ENCODE measurements around the gene TMUB1.

The TMUB1 gene

DNA sequence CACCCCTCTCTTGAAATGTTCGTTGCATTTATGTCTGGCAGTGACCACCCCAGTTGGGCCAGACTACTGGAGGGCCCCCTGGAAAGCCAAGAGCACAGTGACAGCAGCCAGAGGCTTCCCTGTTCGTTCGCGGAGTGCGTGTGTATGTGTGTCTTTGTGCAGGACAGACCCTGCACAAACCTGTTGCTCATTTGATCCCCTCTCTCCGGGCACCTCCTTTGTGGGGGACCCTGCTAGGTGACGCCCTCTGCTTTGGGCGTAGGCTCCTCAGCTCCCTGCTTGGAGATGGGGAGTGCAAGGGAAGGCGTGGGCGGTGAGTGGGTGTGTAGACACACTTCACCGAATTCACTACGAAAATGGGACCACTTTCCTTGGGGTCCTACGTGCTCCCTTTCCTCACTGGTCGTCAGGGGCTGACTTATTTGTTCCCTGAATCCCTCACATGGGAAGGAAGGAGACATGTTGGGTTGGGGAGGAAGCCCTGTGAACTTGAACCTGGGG is 41.7 kb upstream of the TMUB1 start:
- no peak for DNase-seq (ENCODE audit: low read depth in 2 of 2)
- TF ChIP-seq, protein P1, sequence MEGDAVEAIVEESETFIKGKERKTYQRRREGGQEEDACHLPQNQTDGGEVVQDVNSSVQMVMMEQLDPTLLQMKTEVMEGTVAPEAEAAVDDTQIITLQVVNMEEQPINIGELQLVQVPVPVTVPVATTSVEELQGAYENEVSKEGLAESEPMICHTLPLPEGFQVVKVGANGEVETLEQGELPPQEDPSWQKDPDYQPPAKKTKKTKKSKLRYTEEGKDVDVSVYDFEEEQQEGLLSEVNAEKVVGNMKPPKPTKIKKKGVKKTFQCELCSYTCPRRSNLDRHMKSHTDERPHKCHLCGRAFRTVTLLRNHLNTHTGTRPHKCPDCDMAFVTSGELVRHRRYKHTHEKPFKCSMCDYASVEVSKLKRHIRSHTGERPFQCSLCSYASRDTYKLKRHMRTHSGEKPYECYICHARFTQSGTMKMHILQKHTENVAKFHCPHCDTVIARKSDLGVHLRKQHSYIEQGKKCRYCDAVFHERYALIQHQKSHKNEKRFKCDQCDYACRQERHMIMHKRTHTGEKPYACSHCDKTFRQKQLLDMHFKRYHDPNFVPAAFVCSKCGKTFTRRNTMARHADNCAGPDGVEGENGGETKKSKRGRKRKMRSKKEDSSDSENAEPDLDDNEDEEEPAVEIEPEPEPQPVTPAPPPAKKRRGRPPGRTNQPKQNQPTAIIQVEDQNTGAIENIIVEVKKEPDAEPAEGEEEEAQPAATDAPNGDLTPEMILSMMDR (IDR thresholded peaks at IDR 0.05; ENCODE audit: low read depth, low read length), result no peak
- H3K4me3 ChIP-seq (replicated peaks in 1 of 2; ENCODE audit: low read depth in 2 of 2, low read length in 2 of 2), result no peak overlapping the region

DNA sequence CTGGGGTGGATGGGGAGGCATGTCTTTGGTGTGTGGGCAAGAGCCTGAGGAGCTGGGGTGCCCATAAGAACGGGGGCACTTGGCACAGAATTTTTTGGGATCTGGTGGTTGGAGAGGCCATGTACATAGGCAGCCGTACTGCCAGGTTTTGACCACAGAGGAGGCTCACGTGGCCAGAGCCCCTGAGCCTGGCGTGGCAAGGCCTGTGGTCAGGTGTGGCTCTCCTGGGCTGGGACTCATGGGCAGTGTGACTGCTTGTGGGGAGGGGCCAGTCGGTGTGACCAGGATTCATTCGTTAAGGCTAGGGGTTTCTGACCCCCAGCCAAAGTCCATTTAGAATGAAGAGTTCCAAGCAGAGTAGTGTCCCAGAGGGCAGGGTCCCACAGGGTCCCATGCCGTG is 41.2 kb upstream of the TMUB1 start:
- no peak for DNase-seq (ENCODE audit: low read depth in 2 of 2)
- no peak overlapping the region for H3K4me3 ChIP-seq (replicated peaks in 1 of 2; ENCODE audit: low read depth in 2 of 2, low read length in 2 of 2)

DNA sequence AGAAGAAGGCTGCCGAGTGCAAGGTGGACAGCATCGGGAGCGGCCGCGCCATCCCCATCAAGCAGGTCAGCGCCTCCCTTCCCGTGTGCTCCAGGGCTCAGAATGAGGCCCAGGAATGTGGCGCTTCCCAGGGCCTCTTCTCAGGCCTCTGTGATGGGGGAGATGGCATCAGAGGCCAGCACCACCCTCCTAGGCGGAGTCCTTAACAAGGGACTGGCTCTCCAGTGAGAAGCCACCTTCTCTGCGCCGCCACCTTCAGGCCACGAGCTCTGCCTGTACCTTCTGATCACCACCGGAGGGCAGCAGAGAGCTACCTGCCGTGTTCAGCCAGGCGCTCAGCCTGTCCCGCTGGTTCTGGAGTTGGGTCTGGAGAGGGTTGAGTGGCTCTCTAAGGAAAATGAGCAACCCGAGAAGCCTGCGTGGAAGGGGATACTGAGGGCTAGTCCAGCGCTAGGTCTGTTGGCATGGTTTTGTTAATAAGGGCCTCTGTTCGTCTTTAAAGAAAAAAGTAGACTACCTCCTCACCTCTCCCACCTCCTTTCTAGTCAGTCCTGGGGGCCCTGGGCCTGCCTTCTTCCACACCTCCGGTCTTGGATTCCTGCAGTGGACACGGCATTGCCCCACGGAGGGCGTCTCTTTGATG is 40.6 kb upstream of the TMUB1 start:
- peak; percentile 81 to 84 for DNase-seq (ENCODE audit: low read depth in 2 of 2)
- no peak overlapping the region for H3K4me3 ChIP-seq (replicated peaks in 1 of 2; ENCODE audit: low read depth in 2 of 2, low read length in 2 of 2)
- TF ChIP-seq, protein P1 (IDR thresholded peaks at IDR 0.05; ENCODE audit: low read depth, low read length), result peak; percentile 100

More for the DNA sequence above, 41.2 kb upstream of the TMUB1 start:
- TF ChIP-seq, protein P1 (IDR thresholded peaks at IDR 0.05; ENCODE audit: low read depth, low read length), result no peak

DNA sequence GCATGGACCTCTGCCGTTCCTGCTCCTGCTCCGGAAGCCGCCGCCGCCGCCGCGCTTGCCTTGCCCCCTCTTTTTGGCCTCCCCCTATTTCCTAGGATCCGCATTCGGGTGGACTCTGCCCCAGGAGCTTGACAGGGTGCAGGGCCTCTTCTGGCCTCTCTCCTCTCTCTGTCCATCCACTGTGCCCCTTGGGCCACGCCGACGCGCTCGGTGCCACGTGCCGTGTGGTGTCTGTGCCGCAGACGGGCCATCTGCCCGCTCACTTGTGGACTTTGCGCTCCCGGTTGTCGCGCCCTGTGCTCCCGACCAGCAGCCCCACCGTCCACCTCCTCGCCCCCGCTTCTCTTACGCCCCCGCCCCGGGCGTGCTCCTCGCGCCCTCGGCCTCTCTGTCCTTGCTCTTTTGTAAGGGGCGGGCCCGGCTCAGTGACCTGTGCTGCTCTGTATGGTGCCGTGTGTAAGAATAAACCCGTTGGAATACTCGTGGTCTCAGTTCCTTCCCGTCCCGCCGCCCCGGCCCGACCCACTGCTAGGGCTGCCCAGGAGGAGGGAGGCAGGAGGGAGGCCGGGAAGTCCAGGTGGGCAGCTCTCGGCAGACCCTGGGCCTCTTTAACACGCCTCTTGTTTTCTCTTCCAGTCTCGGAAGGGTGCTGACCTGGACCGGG is 40.0 kb upstream of the TMUB1 start:
- no peak overlapping the region for H3K4me3 ChIP-seq (replicated peaks in 1 of 2; ENCODE audit: low read depth in 2 of 2, low read length in 2 of 2)
- DNase-seq (ENCODE audit: low read depth in 2 of 2), result no peak
- TF ChIP-seq, protein P1 (IDR thresholded peaks at IDR 0.05; ENCODE audit: low read depth, low read length), result no peak

DNA sequence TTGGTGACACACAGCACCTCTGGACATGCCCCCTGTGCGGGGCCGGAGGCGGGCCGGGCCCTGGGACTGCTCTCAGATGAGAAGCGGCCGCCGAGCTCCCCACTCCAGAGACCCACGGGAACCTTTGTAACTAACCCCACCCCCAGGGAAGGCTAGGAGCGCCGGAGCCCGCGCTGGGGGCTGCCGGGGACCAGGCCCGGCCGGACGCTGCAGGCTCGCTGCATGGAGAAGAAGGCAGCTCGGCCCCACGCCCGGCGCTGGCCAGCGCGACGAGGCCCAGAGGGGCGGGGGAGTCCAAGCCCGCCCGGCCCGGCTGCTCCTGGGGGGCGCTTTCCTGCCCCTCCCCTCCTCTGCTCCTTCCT is 39.5 kb upstream of the TMUB1 start:
- H3K4me3 ChIP-seq (replicated peaks in 1 of 2; ENCODE audit: low read depth in 2 of 2, low read length in 2 of 2), result no peak overlapping the region
- TF ChIP-seq, protein P1 (IDR thresholded peaks at IDR 0.05; ENCODE audit: low read depth, low read length), result no peak
- no peak for DNase-seq (ENCODE audit: low read depth in 2 of 2)

DNA sequence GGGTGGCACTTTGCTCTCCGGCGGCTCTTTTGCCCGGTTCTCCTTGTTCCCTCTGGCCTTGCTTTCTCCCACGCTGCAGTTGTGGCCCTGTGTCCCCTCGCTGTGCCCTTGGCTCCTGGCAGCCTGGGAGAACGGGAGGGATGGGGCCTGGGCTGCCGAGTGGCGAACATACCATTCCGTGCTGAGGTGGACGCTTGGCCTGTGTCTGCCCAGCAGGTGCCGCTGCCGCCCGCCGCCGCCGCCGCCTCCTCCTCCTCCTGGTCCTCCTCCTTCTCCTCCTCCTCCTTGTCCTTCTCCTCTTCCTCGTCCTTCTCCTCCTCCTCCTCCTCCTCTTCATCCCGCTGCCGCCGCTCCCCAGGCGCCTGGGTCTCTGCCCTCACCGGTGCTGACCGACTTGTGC is 39.0 kb upstream of the TMUB1 start:
- DNase-seq (ENCODE audit: low read depth in 2 of 2), result no peak

More for the DNA sequence above, 39.0 kb upstream of the TMUB1 start:
- no peak overlapping the region for H3K4me3 ChIP-seq (replicated peaks in 1 of 2; ENCODE audit: low read depth in 2 of 2, low read length in 2 of 2)
- TF ChIP-seq, protein P1 (IDR thresholded peaks at IDR 0.05; ENCODE audit: low read depth, low read length), result no peak
